GM18858 (cell line): ENCODE results near the gene ST8SIA6.
"Not testable (repeated sequence)": the region's sequence is repeated elsewhere in the genome, so short reads cannot be mapped to it uniquely, and the experiment has no call there.

Experiments used
- ATAC-seq: cut with Tn5 transposase; IDR thresholded peaks from one replicate; pipeline ENCODE4 v1.9.1; 2021; ENCODE audit not compliant: unreplicated experiment

ST8SIA6 gene

DNA sequence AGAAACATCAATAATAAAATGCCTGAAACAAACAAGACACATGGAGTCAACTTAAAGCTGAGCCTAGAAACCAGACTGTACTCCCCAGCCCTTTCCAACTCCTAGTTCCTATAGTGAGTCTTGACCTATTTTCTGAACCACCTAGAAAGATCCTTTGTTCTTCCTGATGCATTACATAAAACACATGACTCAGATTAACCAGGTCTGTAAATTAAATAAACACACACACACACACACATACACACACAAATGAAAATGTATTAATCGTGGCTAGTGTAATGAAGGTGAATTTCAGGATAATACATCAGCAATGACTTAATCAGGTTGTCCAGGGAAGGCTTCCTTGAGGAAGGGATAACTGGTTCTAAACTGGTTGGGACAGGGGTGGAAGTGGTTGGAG is 104.7 kb downstream of the ST8SIA6 start:
- ATAC-seq, result no peak

DNA sequence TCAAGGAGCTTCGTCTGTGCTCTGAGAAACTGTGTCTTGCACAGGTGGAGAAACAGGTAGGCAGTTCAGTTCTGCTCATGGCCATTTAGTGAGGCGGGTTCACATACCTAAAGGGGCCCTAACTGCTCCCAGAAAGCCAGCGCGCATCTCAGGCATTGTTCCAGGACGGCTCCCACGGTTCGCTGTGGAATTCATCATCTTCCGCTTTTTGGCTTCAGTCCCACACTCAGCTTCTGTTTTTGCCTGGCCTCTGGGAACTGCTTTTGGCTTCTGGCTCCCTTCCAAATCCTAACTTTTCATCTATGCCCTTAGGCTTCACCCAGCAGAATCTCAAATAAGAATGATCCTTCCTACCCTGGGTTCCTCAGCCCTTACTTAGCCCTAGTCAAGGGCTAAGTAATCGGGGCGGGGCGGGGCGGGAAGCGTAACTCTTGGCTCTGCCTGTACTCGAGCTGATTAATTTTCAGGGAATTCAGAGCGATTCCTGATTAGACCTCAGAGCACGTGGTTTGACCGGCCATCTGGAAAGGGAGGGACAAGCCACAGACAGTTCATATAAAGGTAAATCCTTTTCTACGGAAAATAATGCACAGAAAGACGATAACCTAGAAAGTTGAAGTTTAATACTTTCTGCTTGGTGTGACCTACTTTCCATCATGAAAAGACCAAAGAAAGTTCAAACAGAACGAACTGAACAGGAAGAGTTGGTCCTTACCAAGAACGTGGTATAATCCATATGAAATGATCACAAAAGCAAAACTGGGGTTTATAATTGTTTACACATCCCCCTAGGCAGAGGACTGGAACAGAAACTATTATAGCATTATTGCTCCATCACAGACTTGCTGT is 105.7 kb downstream of the ST8SIA6 start:
- no peak for ATAC-seq

DNA sequence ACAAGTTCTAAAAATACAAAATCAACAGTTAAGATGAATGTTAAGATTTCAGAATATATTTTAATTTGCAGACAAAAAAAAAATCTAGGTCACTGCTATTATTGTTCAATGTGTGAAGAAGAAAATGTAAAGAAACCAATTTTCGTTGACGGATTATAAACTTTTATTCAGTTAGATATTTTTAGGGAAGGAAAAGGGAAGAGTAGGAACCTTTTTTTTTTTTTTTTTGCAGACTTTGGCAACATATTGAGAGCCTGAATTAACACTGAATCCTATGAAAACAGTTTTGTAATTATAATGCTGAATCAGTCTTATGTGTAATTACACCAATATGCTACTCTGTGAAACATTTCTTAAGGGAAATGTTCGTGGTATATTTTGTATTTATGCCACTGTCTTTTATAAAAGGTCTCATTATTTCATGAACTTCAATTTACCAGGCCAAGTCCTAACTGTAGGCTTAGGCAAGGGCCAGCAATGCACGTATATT is 106.3 kb downstream of the ST8SIA6 start:
- ATAC-seq, result no peak

DNA sequence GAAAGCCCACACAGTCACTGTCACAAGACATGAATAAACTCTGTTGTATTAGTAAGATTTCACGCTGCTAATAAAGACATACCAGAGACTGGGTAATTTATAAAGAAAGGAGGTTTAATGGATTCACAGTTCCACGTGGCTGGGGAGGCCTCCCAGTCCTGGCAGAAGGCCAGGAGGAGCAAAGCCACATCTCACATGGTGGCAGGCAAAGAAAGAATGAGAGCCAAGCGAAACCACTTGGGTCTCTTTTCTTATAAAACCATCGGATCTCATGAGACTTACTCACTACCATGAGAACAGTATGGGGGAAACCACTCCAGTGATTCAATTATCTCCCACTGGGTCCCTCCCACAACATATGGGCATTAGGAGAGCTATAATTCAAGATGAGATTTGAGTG is 110.2 kb downstream of the ST8SIA6 start:
- no peak for ATAC-seq

DNA sequence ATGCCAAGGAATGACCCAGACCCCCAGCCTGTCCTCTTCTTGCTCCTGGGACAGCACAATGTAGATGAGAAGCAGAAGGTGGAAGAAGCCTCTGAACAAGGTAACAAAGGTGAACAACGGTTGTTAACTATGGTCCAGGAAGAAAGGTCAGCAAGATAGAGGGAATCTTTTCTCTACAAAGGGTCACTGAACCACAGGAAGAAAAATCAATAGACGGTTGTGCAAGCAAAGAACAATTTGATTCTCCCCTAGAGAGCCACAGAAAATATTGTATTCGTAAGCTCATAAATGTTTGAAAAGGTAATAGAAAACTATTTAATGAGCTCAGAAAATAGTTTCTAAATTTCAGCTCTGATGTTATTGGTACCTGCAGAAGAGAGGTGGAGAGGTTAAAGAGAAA is 111.3 kb downstream of the ST8SIA6 start:
- ATAC-seq, result no peak

DNA sequence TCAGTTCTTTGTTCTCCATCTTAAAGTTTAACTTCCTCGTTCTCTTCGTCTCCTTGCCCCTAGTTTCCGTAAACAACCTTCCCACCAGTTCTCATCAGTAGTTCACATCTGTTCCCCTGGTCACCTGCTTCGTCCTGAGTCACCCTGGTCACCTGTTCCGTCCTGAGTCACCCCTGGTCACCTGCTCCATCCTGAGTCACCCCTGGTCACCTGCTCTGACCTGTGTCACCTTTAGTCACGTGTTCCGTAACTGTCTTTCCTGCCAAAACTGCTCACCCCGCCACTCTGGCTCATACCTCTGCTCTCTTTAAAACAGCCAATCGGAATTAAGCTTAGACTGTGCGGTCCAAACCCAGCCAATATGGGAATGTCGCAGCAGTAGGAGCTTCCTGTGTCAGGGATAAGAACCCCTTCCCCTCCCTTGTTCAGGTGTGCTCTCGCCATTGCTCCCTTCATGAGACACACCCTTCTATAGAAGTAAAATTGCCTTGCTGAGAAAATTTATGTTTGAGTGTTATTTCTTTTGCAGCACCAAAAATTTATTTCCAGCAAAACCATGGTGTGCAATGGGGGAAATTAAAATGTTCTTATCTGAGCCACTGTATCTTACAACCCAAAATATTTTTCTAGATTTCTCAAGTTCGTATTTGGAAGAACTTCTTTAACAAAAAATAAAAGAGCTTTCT is 114.1 kb downstream of the ST8SIA6 start:
- no peak for ATAC-seq

DNA sequence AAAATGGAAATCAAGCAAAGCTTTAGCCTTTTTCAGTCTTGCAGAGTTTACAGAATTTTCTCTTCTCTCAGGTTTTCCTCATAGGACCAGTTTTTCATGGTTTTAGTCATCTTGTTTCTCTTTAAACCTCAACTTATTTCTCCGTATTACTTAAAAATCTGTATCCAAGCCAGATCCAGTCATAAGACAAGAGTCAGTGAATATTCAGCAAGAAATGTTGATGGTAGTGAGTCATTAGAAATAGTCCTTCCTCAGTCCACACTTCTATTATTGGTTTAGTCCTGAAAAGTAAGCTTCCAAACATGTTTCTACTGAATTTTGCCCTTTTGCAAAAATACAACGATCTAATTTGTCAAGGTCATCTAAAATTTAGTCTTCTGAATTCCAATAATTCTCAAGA is 119.3 kb downstream of the ST8SIA6 start:
- ATAC-seq, result no peak

DNA sequence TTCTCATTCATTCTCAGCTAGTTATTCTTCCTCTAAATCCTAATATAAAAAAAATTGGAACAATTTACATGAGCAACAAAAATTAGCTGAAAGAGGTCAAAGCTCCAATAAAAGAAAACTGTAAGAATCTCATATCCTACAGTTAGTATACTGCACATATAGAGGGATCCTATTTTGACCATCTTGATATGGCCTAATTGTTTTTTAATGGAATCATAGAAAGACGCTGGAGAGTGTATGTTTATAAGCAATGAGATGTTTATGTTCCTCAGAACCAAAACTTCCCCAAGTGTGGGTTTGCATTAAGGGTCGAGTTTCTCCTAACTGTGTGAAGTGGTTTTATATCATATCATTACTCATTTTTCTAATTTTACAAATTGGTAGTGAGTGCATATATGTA is 123.9 kb downstream of the ST8SIA6 start:
- ATAC-seq, result no peak

DNA sequence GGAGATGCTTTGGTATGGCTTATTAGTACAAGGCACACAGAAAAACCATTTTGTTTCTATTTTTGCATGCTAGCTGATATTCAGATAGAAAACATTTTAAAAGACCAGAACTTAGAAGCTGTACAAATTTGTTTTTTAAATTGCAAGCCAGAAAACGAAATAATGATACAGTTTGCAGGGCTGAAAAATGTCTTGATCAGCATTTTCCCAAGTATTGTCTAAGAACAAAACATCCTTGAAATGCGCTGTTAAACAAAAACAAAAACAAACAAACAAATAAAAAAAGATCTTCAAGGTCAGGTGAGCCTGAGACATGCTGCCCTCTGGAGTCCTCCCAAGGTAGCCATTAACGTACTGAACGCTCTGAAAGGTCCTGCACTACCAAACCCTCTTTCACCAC is 128.0 kb downstream of the ST8SIA6 start:
- ATAC-seq, result no peak

DNA sequence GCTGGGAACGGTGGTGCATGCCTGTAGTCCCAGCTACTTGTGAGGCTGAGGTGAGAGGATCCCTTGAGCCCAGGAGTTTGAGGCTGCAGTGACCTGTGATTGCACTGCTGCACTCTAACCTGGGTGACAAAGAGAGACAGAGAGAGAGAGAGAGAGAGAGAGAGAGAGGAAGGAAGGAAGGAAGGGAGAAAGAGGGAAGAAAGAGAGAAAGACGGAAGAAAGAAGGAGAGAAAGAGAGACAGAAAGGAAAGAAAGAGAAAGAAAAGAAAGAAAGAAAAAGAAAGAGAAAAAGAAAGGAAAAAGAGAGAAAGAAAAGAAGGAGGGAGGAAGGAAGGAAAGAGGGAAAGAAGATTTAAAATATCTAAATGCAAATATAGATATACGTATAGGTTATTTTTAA is 132.4 kb downstream of the ST8SIA6 start:
- ATAC-seq, result not testable (repeated sequence)

DNA sequence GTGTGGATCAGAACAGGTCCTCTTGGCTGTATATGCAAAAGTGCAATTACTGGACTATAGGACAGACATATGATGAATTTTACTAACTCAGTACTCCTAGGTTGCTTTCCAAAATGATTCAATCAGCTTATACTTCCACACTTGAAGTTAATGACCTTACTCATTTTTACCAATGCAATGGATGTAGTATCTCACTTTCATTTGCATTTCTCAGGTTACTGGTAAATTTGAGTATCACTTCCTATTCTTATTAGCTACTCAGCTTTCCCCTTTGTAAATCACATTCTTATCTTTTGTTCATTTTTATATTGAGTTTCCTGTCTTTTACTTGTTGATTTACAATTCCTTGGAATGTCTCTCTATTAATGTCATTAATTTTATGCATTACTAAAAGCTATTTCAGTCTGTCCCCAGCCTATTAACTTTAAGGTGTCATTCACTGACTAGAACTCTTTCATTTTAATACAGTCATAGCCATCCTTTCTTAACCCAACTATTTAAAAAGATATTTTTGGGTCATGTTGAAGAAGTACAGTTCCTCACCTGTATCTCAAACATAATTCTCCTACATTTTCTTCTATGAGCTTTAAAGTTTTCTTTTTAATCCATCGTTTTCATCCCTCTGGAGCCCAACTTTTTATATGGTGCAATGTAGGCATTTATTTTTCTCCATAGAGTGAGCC is 137.8 kb downstream of the ST8SIA6 start:
- ATAC-seq, result peak; percentile 95

DNA sequence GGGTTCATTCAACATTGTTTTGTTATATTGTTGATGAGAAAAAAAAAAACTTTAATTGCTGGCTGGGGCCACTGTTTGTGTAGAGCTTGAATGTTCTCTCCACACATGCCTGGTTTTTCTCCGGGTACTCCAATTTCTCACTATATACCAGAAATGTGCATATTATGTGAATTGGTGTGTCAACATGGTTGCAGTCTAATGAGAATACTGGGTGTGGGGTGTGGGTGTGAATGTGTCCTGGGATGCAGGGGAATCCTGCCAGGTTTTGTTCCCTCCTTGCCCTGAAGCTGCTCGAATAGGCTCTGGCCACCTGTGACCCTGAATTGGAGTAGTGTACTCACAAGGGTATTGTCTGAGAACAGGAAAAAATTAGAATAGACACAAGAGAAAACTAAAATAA is 145.0 kb downstream of the ST8SIA6 start:
- ATAC-seq, result no peak

DNA sequence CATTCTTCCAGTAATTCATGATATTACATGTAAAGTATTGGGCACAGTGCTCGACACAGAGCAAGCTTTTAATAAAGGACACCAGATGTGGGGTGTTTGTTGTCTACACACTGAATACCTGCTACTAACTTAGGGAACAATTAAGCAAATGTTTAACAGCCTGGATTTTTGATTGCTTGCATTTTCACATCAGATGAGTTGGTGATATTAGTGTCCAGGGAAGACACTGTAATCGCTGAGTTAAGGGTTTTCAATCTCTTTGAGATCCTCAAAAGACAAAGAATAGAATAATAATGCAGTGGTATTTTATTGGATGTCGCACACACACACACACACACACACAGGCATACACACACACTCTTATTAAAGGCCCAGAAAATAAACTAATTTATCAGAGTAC is 147.3 kb downstream of the ST8SIA6 start:
- ATAC-seq, result no peak

DNA sequence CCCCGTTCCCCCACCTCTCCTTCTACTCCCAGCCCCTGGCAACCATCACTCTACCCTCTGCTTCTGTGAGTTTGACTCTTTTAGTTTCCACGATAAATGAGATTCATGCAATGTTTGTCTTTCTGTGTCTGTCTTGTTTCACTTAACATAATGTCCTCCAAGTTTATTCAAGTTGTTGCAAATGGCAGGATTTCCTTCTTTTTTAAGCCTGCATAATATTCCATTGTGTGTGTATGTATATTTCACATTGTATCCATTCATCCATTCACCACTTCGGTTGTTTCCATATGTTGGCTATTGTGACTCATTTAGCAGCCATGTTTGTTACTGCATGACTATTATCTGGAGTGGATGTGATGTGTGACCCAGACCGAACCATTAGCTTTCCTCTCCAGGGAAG is 162.0 kb downstream of the ST8SIA6 start:
- no peak for ATAC-seq

DNA sequence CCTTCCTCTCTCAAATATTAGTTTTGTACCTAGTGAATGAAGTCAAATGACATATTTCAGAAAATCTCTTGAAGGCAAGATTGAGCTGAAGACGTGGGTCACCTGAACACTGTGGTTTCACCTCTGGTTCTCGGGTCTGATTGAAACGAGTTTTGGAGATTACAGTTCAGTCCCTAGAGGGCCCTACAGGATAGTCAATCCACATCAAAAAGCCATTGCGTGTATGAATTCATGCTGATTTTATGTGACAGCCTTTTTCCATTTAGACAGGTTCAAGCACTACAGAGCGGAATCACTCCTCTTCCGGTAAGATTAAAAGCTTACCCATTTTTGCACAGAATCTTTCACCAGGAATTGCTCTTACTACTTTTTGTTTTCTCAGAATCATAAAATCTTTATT is 164.2 kb downstream of the ST8SIA6 start:
- no peak for ATAC-seq

DNA sequence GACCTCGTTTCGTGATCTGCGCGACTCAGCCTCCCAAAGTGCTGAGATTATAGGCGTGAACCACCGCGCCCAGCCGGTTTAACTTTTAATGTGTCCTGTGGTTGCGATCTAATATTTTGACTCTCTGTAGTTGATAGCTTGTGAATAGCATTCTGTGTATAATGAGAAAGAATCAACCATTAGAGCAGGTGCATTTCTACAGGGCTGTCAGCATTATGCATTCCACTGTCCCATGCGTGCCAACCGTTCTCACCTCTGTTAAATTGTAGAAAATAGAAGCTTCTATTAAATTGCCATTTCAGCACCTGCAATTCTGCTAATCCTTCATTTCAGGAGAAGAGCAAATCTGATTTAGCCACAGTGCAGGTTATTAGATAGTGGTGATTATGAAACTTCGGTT is 164.6 kb downstream of the ST8SIA6 start:
- ATAC-seq, result no peak

DNA sequence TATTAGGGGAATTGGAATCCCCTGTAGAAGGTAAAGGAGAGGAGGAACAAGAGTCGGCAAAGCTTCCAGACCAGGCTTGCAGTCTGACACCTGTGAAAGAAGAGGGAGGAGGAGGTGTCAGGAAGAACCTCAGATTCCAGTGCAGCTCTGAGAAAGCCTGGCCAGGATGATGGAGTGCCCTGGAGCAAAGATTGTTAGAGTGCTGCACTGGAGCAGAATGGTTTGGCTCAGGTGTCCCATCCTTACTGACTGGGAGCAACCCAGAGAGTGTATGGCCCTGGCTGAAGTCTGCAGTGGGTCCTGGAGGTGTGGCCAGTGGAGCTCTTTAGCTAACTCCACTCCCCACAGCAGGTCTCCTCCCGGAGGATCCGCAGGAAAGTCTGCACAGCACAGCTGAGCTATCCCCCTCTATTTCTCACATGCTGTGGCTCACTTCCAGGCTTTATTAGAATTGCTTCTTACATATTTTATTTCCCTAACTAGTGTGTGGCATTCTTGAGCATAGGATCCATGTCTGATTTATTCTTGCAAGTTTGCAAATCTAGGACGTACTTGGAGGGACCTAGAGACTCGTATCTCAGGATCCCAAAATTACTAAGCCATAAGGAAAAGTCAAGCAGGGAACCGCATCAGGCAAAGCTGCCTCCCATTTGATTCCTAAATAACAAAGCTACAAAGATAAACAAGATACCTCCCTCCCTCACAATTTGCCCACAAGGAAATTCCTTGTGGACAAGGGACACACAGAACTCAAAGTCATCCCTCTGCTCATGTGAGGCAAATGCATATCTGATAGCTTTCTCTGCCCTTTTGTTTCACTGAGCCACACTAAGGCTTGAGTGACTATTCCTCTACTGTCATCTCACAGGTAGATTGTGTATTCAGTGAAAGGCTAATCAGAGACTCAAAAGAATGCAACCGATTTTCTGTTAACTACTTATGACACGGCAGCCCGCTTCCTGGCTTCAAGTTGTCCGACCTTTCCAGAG is 167.5 kb downstream of the ST8SIA6 start:
- ATAC-seq, result no peak

DNA sequence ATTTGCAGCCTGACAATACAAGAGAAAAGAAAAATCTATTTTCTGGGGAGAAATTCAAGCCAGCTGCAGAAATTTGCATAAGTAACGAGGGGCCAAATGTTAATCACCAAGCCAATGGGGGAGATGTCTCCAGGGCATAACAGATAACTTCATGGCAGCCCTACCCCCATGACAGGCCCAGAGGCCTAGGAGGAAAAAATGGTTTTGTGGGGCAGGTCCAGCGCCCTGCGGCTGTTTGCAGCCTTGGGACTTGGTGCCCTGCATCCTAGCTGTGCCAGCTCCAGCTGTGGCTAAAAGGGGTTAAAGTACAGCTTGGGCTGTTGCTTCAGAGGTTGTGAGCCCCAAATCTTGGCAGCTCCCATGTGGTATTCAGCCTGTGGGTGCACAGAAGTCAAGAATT is 172.1 kb downstream of the ST8SIA6 start:
- ATAC-seq, result no peak

DNA sequence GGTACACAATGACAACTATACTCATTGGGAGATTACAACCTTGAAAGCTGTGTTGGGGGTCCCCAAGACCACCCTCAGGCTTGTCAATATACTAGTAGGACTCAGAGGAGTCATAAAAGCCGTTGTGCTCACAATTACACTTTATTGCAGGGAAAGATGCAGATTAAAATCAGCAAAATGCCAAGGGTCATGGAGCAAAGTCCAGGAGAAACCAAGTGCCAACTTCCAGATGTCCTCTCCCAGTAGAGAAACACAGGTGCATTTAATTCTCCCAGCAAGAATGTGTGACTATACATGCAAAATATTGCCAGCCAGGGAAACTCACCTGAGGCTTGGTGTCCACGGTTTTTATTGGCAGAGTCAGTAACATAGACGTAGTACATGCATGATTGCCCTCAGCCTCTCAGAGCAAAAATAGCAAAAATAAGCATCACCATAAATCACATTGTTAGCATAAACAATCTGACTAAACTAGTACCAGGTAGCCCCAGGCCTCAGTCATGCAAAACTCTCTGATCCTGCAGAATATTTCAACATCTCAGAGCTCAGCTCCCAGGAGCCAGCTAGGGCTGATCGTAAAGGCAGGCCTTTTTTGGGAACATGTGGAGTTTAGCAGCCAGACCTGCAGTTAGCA is 175.7 kb downstream of the ST8SIA6 start:
- no peak for ATAC-seq

DNA sequence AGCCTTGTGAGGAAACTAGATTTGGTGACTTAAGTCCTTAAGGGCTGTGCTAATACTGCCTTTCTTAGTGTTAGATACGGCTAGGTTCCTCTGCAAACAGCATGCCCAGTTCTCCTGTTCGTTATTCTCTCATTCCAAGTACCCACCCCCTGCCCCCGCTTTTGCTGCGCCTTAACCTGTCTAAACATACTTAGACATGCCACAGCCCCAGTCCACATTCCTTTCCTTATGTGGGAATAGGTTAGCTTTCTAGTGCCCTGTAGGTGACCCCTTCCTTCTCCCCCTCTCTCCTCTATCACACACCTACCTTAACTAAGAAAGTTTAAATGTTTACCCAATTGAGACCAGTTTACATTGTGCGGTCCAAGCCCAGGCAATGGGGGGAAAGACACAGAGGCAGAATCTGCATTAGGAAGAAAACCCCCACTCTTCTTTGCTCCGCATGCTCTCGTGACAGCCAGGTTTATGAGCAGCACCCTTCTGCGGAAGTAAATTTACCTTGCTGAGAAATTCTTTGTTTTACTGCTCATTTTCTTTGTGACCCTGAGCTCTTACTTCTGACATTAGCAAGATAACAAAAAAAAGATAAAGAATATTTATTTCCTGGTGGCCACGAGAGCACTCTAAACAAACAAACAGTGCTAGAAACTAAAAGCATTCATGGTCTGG is 177.5 kb downstream of the ST8SIA6 start:
- ATAC-seq, result no peak
